HepG2 (cell line): ENCODE results near the gene TEAD1. TPM values are rescaled to one million over a fixed set of nuclear protein-coding genes. Genes with fewer than 3 reads are reported as not detected.

ENCODE experiments used
- ATAC-seq: fragments of 200-7000 bp; cut with Tn5 transposase; 3 replicates; pipeline ENCODE4 v1.9.1; 2020; ENCODE audit warnings: mild to moderate bottlenecking, moderate library complexity
- BruUV-seq: library from RNA; stranded (reverse); fragments of 400-500 nt; replicated peaks from 2 replicates; lab custom pipeline; 2021; lab: Mats Ljungman, UMichigan
- CTCF ChIA-PET: fragments of 300-600 bp; formaldehyde crosslinking; extraction: SDS; loops from one replicate; lab custom pipeline; 2021; ENCODE audit warnings: low total read pairs, inconsistent platforms, low intra/inter-chr PET ratio; lab: Yijun Ruan, JAX
- POLR2A ChIA-PET: fragments of 350-600 bp; sonication (Branson Sonifier 250); formaldehyde crosslinking; loops from one replicate; lab custom pipeline; 2020; ENCODE audit warnings: antibody characterized with exemption, inconsistent platforms; lab: Yijun Ruan, JAX
- DNase-seq: peaks from one replicate; pipeline ENCODE4 v3.0.0-alpha.2; 2015; ENCODE audit warnings: low spot score
- FAIRE-seq: peaks from 3 replicates; lab custom pipeline; 2011; peaks lifted over from hg19 to GRCh38; lab: Jason Lieb, UNC
- H2AFZ ChIP-seq: one replicate; pipeline ENCODE4 v1.6.1; 2011; ENCODE audit warnings: low read length, inconsistent platforms
- H3K27ac ChIP-seq: fragments of 300-600 bp; 3 replicates; pipeline ENCODE4 v1.8.0; 2011; ENCODE audit warnings: mixed run types, mild to moderate bottlenecking, mixed read lengths, low read length, inconsistent platforms; ENCODE audit not compliant: insufficient read depth; ENCODE audit errors: extremely low read length
- H3K27me3 ChIP-seq, 2 experiments: fragments of 200-600 bp in 1 of 2; 2 replicates in 1 of 2; 3 replicates in 1 of 2; pipeline versions ENCODE4 v1.6.0 to v1.8.0; 2011; ENCODE audit warnings: low read length in 2 of 2, mild to moderate bottlenecking in 2 of 2, moderate library complexity in 2 of 2, inconsistent platforms in 1 of 2; ENCODE audit not compliant: insufficient read depth in 2 of 2, control insufficient read depth in 1 of 2
- H3K36me3 ChIP-seq, 2 experiments: fragments of 200-600 bp in 1 of 2; replicated peaks in 1 of 2; 2 replicates in 1 of 2; 3 replicates in 1 of 2; pipeline versions ENCODE4 v1.5.1 to v1.8.0; 2011; ENCODE audit warnings: low read length in 2 of 2, inconsistent platforms in 1 of 2; ENCODE audit not compliant: insufficient read depth in 2 of 2, control insufficient read depth in 1 of 2
- H3K4me1 ChIP-seq: 2 replicates; pipeline ENCODE4 v1.5.1; 2012; ENCODE audit warnings: low read length, inconsistent platforms; ENCODE audit not compliant: insufficient read depth
- H3K4me2 ChIP-seq: 2 replicates; pipeline ENCODE4 v1.6.0; 2011; ENCODE audit warnings: low read depth, low read length, inconsistent platforms
- H3K4me3 ChIP-seq, 3 experiments: fragments of 200-600 bp in 1 of 3; sonication (generic), shearing (Covaris generic) in 1 of 3; replicated peaks in 1 of 3; 2 replicates each; pipeline ENCODE4 v1.5.1; 2011 to 2016; ENCODE audit warnings: low read length in 3 of 3, inconsistent platforms in 2 of 3, low read depth in 2 of 3, mild to moderate bottlenecking in 2 of 3, control low read depth in 1 of 3, mixed read lengths in 1 of 3; ENCODE audit not compliant: insufficient read depth in 1 of 3
- H3K79me2 ChIP-seq: one replicate; pipeline ENCODE4 v1.6.1; 2011; ENCODE audit warnings: low read length, inconsistent platforms; ENCODE audit not compliant: insufficient read depth
- H3K9ac ChIP-seq: 2 replicates; pipeline ENCODE4 v1.6.0; 2011; ENCODE audit warnings: mild to moderate bottlenecking, low read depth, low read length, inconsistent platforms; ENCODE audit not compliant: insufficient read depth
- H3K9me3 ChIP-seq: 2 replicates; pipeline ENCODE4 v1.5.1; 2012; ENCODE audit warnings: mild to moderate bottlenecking, low read length
- H4K20me1 ChIP-seq: 2 replicates; pipeline ENCODE4 v1.6.0; 2011; ENCODE audit warnings: inconsistent platforms, mild to moderate bottlenecking, low read length, moderate library complexity; ENCODE audit not compliant: insufficient read depth
- CREBL2 ChIP-seq: sonication (generic); formaldehyde crosslinking; IDR thresholded peaks from 2 replicates; pipeline ENCODE4 v1.8.1; 2023; ENCODE audit warnings: missing genetic modification reagents, mild to moderate bottlenecking, borderline replicate concordance
- FOXC1 ChIP-seq: sonication (generic); formaldehyde crosslinking; IDR thresholded peaks from 2 replicates; pipeline ENCODE4 v1.8.0; 2022; ENCODE audit warnings: mild to moderate bottlenecking, missing genetic modification reagents, borderline replicate concordance
- HDAC2 ChIP-seq: sonication (generic); formaldehyde crosslinking; IDR thresholded peaks from 2 replicates; pipeline ENCODE4 v1.4.0; 2020; ENCODE audit warnings: missing genetic modification reagents
- HMG20B ChIP-seq: conservative IDR thresholded peaks from 2 replicates; pipeline ENCODE4 v1.6.1; 2016; ENCODE audit warnings: missing genetic modification reagents, missing compliant biosample characterization
- JUND ChIP-seq: sonication (generic); formaldehyde crosslinking; IDR thresholded peaks from 2 replicates; pipeline ENCODE4 v1.8.0; 2022; ENCODE audit warnings: mild to moderate bottlenecking, missing genetic modification reagents
- KDM2A ChIP-seq: sonication (generic); formaldehyde crosslinking; IDR thresholded peaks from 2 replicates; pipeline ENCODE4 v1.4.0; 2020; ENCODE audit warnings: low read depth, missing genetic modification reagents, borderline replicate concordance
- MYC ChIP-seq: sonication (generic); formaldehyde crosslinking; IDR thresholded peaks from 2 replicates; pipeline ENCODE4 v1.9.0; 2021; ENCODE audit warnings: missing genetic modification reagents, borderline replicate concordance
- RBFOX2 ChIP-seq: fragments of 200-400 bp; formaldehyde crosslinking; IDR thresholded peaks from 2 replicates; pipeline ENCODE4 v1.6.1; 2017; ENCODE audit warnings: low read depth, mild to moderate bottlenecking, low read length
- SP5 ChIP-seq: IDR thresholded peaks from 2 replicates; pipeline ENCODE4 v1.6.1; 2016; ENCODE audit warnings: low read depth, borderline replicate concordance
- TCF12 ChIP-seq, 2 experiments: fragments of 450-650 bp in 1 of 2; sonication (generic) in 1 of 2; formaldehyde crosslinking in 1 of 2; IDR thresholded peaks; 2 replicates each; pipeline versions ENCODE4 v1.6.1 to v1.8.0; 2017 to 2022; ENCODE audit warnings: antibody characterized with exemption in 1 of 2, mild to moderate bottlenecking in 1 of 2, missing genetic modification reagents in 1 of 2, moderate library complexity in 1 of 2
- TFAP4 ChIP-seq: sonication (generic); IDR thresholded peaks from 2 replicates; pipeline ENCODE4 v1.6.1; 2016; ENCODE audit warnings: low read depth, borderline replicate concordance
- TP53 ChIP-seq: sonication (generic); formaldehyde crosslinking; conservative IDR thresholded peaks from 2 replicates; pipeline ENCODE4 v1.4.0; 2020; ENCODE audit warnings: missing genetic modification reagents
- YEATS4 ChIP-seq: sonication (generic); formaldehyde crosslinking; IDR thresholded peaks from 2 replicates; pipeline ENCODE4 v1.4.0; 2020; ENCODE audit warnings: missing genetic modification reagents, borderline replicate concordance
- ZNF639 ChIP-seq: conservative IDR thresholded peaks from 2 replicates; pipeline ENCODE4 v1.6.1; 2018; ENCODE audit warnings: missing genetic modification reagents
- ZNF782 ChIP-seq: sonication (generic); formaldehyde crosslinking; IDR thresholded peaks from 2 replicates; pipeline ENCODE4 v1.4.0; 2020; ENCODE audit warnings: missing genetic modification reagents, mild to moderate bottlenecking, borderline replicate concordance
- ZSCAN25 ChIP-seq: sonication (generic); formaldehyde crosslinking; IDR thresholded peaks from 2 replicates; pipeline ENCODE4 v1.8.0; 2022; ENCODE audit warnings: mild to moderate bottlenecking, missing genetic modification reagents
- ZSCAN31 ChIP-seq: sonication (generic); formaldehyde crosslinking; IDR thresholded peaks from 2 replicates; pipeline ENCODE4 v1.5.0; 2020; ENCODE audit warnings: low read depth, mild to moderate bottlenecking, missing genetic modification reagents
- WGBS: methylation state at CpG from one replicate; pipeline ENCODE4 v1.1.6; 2017; ENCODE audit warnings: low lambda C conversion rate; 5-methylcytosine and 5-hydroxymethylcytosine counted together
- in situ Hi-C: cut with HindIII; loops from 2 replicates; pipeline ENCODE4 v1.10.0; 2017; ENCODE audit warnings: low pct_unique_long_range_greater_than_20kb; ENCODE audit not compliant: extremely low pct_ligation_motif_present
- intact Hi-C: fragments of 100-400 bp; cut with micrococcal nuclease; formaldehyde crosslinking; loops from one replicate; pipeline ENCODE4 v1.10.0; 2022; ENCODE audit not compliant: unreplicated experiment
- polyA plus RNA-seq, 8 experiments: library from polyadenylated mRNA; depleted of rRNA in 3 of 8; stranded (reverse) in 7 of 8; unstranded in 1 of 8; fragments of >200 nt; fragmentation: Illumina TruSeq in 4 of 8; extraction: Trizol in 4 of 8; gene quantifications; 2 replicates each; pipeline versions ENCODE4 v1.2.1 to v1.2.3, GENCODE V29; 2011 to 2016; ENCODE audit warnings: low read depth in 4 of 8, missing spikeins in 1 of 8, mixed read lengths in 1 of 8; ENCODE audit not compliant: insufficient read depth in 1 of 8
- total RNA-seq, 5 experiments: library from RNA; depleted of rRNA; stranded (reverse); fragments of >200 nt; fragmentation: Illumina TruSeq; extraction: Trizol; gene quantifications; 2 replicates each; pipeline ENCODE4 v1.2.3, GENCODE V29; 2016; ENCODE audit warnings: low read depth in 1 of 5

Gene TEAD1
- total and polyA plus RNA-seq, 2 of the 13 experiments (the other 11 are each of a cell fraction or from before 2014, with no cell fraction given) = 20.1 to 30.5 TPM

GRCh38 chr11:12717851-12718291, 43.6 kb downstream of the TEAD1 start:
- H3K4me3 ChIP-seq = no peak overlapping the region
- no peak overlapping the region for H3K9ac ChIP-seq
- in situ Hi-C loops (no loop called here), intact Hi-C loops (no loop called here)
- peaks cover 23% of the 10 kb centered on the region for H3K4me1 ChIP-seq
- H4K20me1 ChIP-seq = no peaks in the 10 kb centered on the region
- no peak for DNase-seq
- ATAC-seq = no peak
- H3K4me2 ChIP-seq = no peak overlapping the region
- CTCF ChIA-PET = no interaction called here
- H3K9me3 ChIP-seq = no peaks in the 10 kb centered on the region
- no peak for FAIRE-seq
- POLR2A ChIA-PET = no interaction called here
- WGBS = 90% methylated on average over 4 of the region's 5 CpGs
- BruUV-seq = no TSS peak
- H3K79me2 ChIP-seq = peaks cover 14% of the 10 kb centered on the region
- TF ChIP-seq FOXC1 (CRISPR knock-in tag) (no peak), TP53 (CRISPR knock-in tag) (no peak), TCF12 (IDR thresholded peaks at IDR 0.05) (no peak), TCF12 (CRISPR knock-in tag; IDR thresholded peaks at IDR 0.05) (no peak), HDAC2 (no peak), RBFOX2 (no peak), TFAP4 (no peak), SP5 (CRISPR knock-in tag) (no peak), MYC (CRISPR knock-in tag) (no peak), HMG20B (CRISPR knock-in tag) (no peak), ZSCAN31 (CRISPR knock-in tag) (no peak), YEATS4 (CRISPR knock-in tag) (no peak), CREBL2 (no peak), KDM2A (CRISPR knock-in tag) (no peak), JUND (CRISPR knock-in tag) (no peak), ZNF782 (CRISPR knock-in tag) (no peak), ZNF639 (CRISPR knock-in tag) (no peak), ZSCAN25 (CRISPR knock-in tag) (no peak)
- no peak overlapping the region for H3K27ac ChIP-seq
- H2AFZ ChIP-seq = no peak overlapping the region
- peaks cover 0 to 2% of the 10 kb centered on the region in 2 experiments; a peak in 2 of 5 replicates for H3K36me3 ChIP-seq
- no peaks in the 10 kb centered on the region for H3K27me3 ChIP-seq
